H1 (cell line): ENCODE data around the gene ACP4. TPM values are rescaled to one million over a fixed set of nuclear protein-coding genes. Genes with fewer than 3 reads are reported as not detected.
A peak's percentile ranks its signal among the peaks of the same experiment; 100 is the strongest.

Experiments used
- CTCF ChIA-PET: fragments of 300-600 bp; sonication (Branson Sonifier 250); formaldehyde crosslinking; loops from one replicate; lab custom pipeline; 2021; ENCODE audit not compliant: partially characterized antibody; lab: Charles Lee
- POLR2A ChIA-PET: fragments of 300-600 bp; sonication (Branson Sonifier 250); formaldehyde crosslinking; loops from one replicate; lab custom pipeline; 2021; ENCODE audit warnings: inconsistent platforms; ENCODE audit not compliant: partially characterized antibody; lab: Charles Lee
- DNase-seq, 2 experiments: peaks; one replicate each; pipeline versions ENCODE4 v3.0.0 to v3.0.0-alpha.2; 2010 to 2022; ENCODE audit warnings: low spot score in 2 of 2, low read depth in 1 of 2, mixed read lengths in 1 of 2
- FAIRE-seq: peaks from 2 replicates; lab custom pipeline; 2011; peaks lifted over from hg19 to GRCh38; lab: Jason Lieb, UNC
- H2AFZ ChIP-seq: 2 replicates; pipeline ENCODE4 v1.8.1; 2012; ENCODE audit warnings: low read length, inconsistent platforms
- H2AK5ac ChIP-seq: 2 replicates; pipeline ENCODE4 v1.6.1; 2013; ENCODE audit warnings: low read depth, low read length
- H2BK120ac ChIP-seq: replicated peaks from 2 replicates; pipeline ENCODE3; 2013; ENCODE audit warnings: low read depth, low read length, inconsistent platforms
- H2BK12ac ChIP-seq: 2 replicates; pipeline ENCODE4 v1.6.1; 2013; ENCODE audit warnings: low read depth, low read length
- H2BK15ac ChIP-seq: 2 replicates; pipeline ENCODE4 v1.6.1; 2013; ENCODE audit warnings: low read length
- H2BK20ac ChIP-seq: 2 replicates; pipeline ENCODE4 v1.6.1; 2013; ENCODE audit warnings: low read length
- H2BK5ac ChIP-seq: 2 replicates; pipeline ENCODE4 v1.6.1; 2013; ENCODE audit warnings: low read depth, low read length
- H3K14ac ChIP-seq: 2 replicates; pipeline ENCODE4 v1.6.1; 2013; ENCODE audit warnings: inconsistent platforms; ENCODE audit not compliant: insufficient read length
- H3K18ac ChIP-seq: 2 replicates; pipeline ENCODE4 v1.6.1; 2013; ENCODE audit warnings: low read length; ENCODE audit errors: extremely low read depth
- H3K23ac ChIP-seq: 2 replicates; pipeline ENCODE4 v1.6.1; 2013; ENCODE audit warnings: inconsistent platforms; ENCODE audit not compliant: insufficient read length
- H3K23me2 ChIP-seq: 2 replicates; pipeline ENCODE4 v1.6.1; 2013; ENCODE audit warnings: low read depth, low read length
- H3K27ac ChIP-seq: 2 replicates; pipeline ENCODE4 v1.6.1; 2011; ENCODE audit warnings: low read depth, low read length, inconsistent platforms
- H3K27me3 ChIP-seq, 4 experiments: replicated peaks in 1 of 4; 1 replicate in 1 of 4; 2 replicates in 3 of 4; pipeline versions ENCODE4 v1.6.1 to v1.8.1; 2011 to 2013; ENCODE audit warnings: low read length in 3 of 4, mild to moderate bottlenecking in 3 of 4, inconsistent platforms in 2 of 4, mixed read lengths in 2 of 4, moderate library complexity in 1 of 4; ENCODE audit not compliant: control insufficient read depth in 3 of 4, insufficient read depth in 3 of 4; ENCODE audit errors: extremely low read depth in 1 of 4
- H3K36me3 ChIP-seq, 4 experiments: 2 replicates each; pipeline versions ENCODE4 v1.6.1 to v1.8.1; 2011 to 2013; ENCODE audit warnings: mild to moderate bottlenecking in 4 of 4, low read length in 3 of 4, moderate library complexity in 2 of 4, control low read depth in 1 of 4, inconsistent platforms in 1 of 4; ENCODE audit not compliant: insufficient read depth in 4 of 4, control insufficient read depth in 2 of 4
- H3K4ac ChIP-seq: replicated peaks from 2 replicates; pipeline ENCODE3; 2013; ENCODE audit warnings: low read length, low read depth, mixed read lengths, inconsistent platforms; ENCODE audit not compliant: insufficient read length
- H3K4me1 ChIP-seq, 4 experiments: replicated peaks in 1 of 4; 1 replicate in 1 of 4; 2 replicates in 3 of 4; pipeline versions ENCODE4 v1.6.1 to v1.8.1; 2011 to 2013; ENCODE audit warnings: low read length in 3 of 4, inconsistent platforms in 2 of 4, mixed read lengths in 1 of 4; ENCODE audit not compliant: insufficient read depth in 4 of 4, control insufficient read depth in 3 of 4
- H3K4me2 ChIP-seq, 2 experiments: 2 replicates each; pipeline versions ENCODE4 v1.6.1 to v1.8.1; 2011 to 2013; ENCODE audit warnings: low read depth in 2 of 2, low read length in 2 of 2, control low read depth in 1 of 2, inconsistent platforms in 1 of 2, mild to moderate bottlenecking in 1 of 2; ENCODE audit not compliant: insufficient read depth in 1 of 2
- H3K4me3 ChIP-seq, 4 experiments: fragments of 200-600, 300-600 bp in 1 of 4; sonication (generic), shearing (Covaris generic), sonication (Bioruptor Twin) in 1 of 4; 2 replicates each; pipeline versions ENCODE4 v1.5.1 to v1.8.1; 2011 to 2016; ENCODE audit warnings: low read length in 4 of 4, low read depth in 3 of 4, control low read depth in 2 of 4, inconsistent platforms in 2 of 4, mild to moderate bottlenecking in 2 of 4, mixed read lengths in 1 of 4, moderate library complexity in 1 of 4; ENCODE audit not compliant: insufficient read depth in 2 of 4; ENCODE audit errors: extremely low read depth in 1 of 4
- H3K56ac ChIP-seq: replicated peaks from 2 replicates; pipeline ENCODE3; 2013; ENCODE audit warnings: low read depth, mild to moderate bottlenecking, mixed read lengths, low read length, inconsistent platforms; ENCODE audit not compliant: insufficient read length
- H3K79me1 ChIP-seq: 2 replicates; pipeline ENCODE4 v1.6.1; 2013; ENCODE audit warnings: low read depth, low read length, control low read depth
- H3K79me2 ChIP-seq, 2 experiments: 2 replicates each; pipeline versions ENCODE4 v1.6.1 to v1.8.1; 2012 to 2013; ENCODE audit warnings: low read length in 2 of 2, mild to moderate bottlenecking in 2 of 2, inconsistent platforms in 1 of 2; ENCODE audit not compliant: insufficient read depth in 2 of 2, control insufficient read depth in 1 of 2
- H3K9ac ChIP-seq, 4 experiments: replicated peaks in 1 of 4; 1 replicate in 1 of 4; 2 replicates in 3 of 4; pipeline versions ENCODE4 v1.6.1 to v1.8.1; 2011 to 2013; ENCODE audit warnings: low read depth in 3 of 4, low read length in 3 of 4, control low read depth in 2 of 4, mild to moderate bottlenecking in 2 of 4, moderate library complexity in 2 of 4, inconsistent platforms in 1 of 4; ENCODE audit errors: extremely low read depth in 1 of 4
- H3K9me3 ChIP-seq, 2 experiments: 2 replicates each; pipeline versions ENCODE4 v1.6.1 to v1.8.1; 2012 to 2013; ENCODE audit warnings: mild to moderate bottlenecking in 2 of 2, moderate library complexity in 2 of 2, control low read depth in 1 of 2, inconsistent platforms in 1 of 2, low read depth in 1 of 2, low read length in 1 of 2, mixed read lengths in 1 of 2; ENCODE audit not compliant: insufficient read depth in 2 of 2
- H4K20me1 ChIP-seq, 2 experiments: replicated peaks in 1 of 2; 2 replicates each; pipeline versions ENCODE3 to v1.8.1; 2011 to 2013; ENCODE audit warnings: inconsistent platforms in 2 of 2, low read length in 2 of 2, mild to moderate bottlenecking in 1 of 2; ENCODE audit not compliant: insufficient read depth in 2 of 2, control insufficient read depth in 1 of 2
- H4K5ac ChIP-seq: 2 replicates; pipeline ENCODE4 v1.6.1; 2013; ENCODE audit warnings: low read length, low read depth, mixed read lengths, inconsistent platforms; ENCODE audit not compliant: insufficient read length
- H4K8ac ChIP-seq: 2 replicates; pipeline ENCODE4 v1.8.0; 2013; ENCODE audit warnings: mild to moderate bottlenecking, moderate library complexity, low read length, inconsistent platforms; ENCODE audit not compliant: insufficient read depth; ENCODE audit errors: extremely low read depth
- H4K91ac ChIP-seq: replicated peaks from 2 replicates; pipeline ENCODE3; 2013; ENCODE audit warnings: low read length, mixed read lengths, inconsistent platforms; ENCODE audit not compliant: insufficient read length
- CBX8 ChIP-seq: fragments of 300-800, 300-1000 bp; sonication (generic); IDR thresholded peaks from 2 replicates; pipeline ENCODE4 v1.7.1; 2016; ENCODE audit warnings: low read depth, low read length, borderline replicate concordance
- CHD2 ChIP-seq: IDR thresholded peaks from 2 replicates; pipeline ENCODE4 v1.6.1; 2012; ENCODE audit warnings: low read length, improper control_type of control experiment
- CREB1 ChIP-seq: IDR thresholded peaks from 2 replicates; pipeline ENCODE4 v1.6.1; 2012; ENCODE audit warnings: inconsistent platforms
- EGR1 ChIP-seq: IDR thresholded peaks from 2 replicates; pipeline ENCODE4 v1.6.1; 2011; ENCODE audit warnings: low read depth, low read length, borderline replicate concordance
- GABPA ChIP-seq: IDR thresholded peaks from 2 replicates; pipeline ENCODE4 v1.6.1; 2011; ENCODE audit warnings: mild to moderate bottlenecking, low read length, moderate library complexity, borderline replicate concordance; ENCODE audit not compliant: insufficient read depth
- JUN ChIP-seq: IDR thresholded peaks from 2 replicates; pipeline ENCODE4 v1.6.1; 2011; ENCODE audit warnings: low read depth, mild to moderate bottlenecking, improper control_type of control experiment, low read length
- KDM5A ChIP-seq: fragments of 200-600 bp; IDR thresholded peaks from 2 replicates; pipeline ENCODE4 v1.7.1; 2012; ENCODE audit warnings: mild to moderate bottlenecking, low read length, inconsistent platforms, mixed read lengths
- MAX ChIP-seq: IDR thresholded peaks from 2 replicates; pipeline ENCODE4 v1.6.1; 2012; ENCODE audit warnings: inconsistent platforms
- NRF1 ChIP-seq: IDR thresholded peaks from 2 replicates; pipeline ENCODE4 v1.6.1; 2011; ENCODE audit warnings: mild to moderate bottlenecking, low read depth, low read length, improper control_type of control experiment
- SIRT6 ChIP-seq: IDR thresholded peaks from one replicate; pipeline ENCODE4 v1.7.1; 2012; ENCODE audit warnings: low read length, inconsistent platforms
- TAF1 ChIP-seq: IDR thresholded peaks from 2 replicates; pipeline ENCODE4 v1.6.1; 2011; ENCODE audit warnings: mild to moderate bottlenecking, low read depth, low read length
- TBP ChIP-seq: IDR thresholded peaks from 2 replicates; pipeline ENCODE4 v1.6.1; 2011; ENCODE audit warnings: low read depth, low read length, improper control_type of control experiment
- WGBS, 2 experiments: shearing (Covaris generic) in 1 of 2; methylation state at CpG; one replicate each; pipeline versions ENCODE4 v1.1.6 to v1.1.7; 2013 to 2015; ENCODE audit warnings: low lambda C conversion rate in 2 of 2, mixed read lengths in 2 of 2, inconsistent platforms in 1 of 2, low coverage in 1 of 2, missing lambda C conversion rate in 1 of 2; ENCODE audit not compliant: insufficient replicate concordance in 2 of 2, insufficient coverage in 1 of 2, insufficient read length in 1 of 2; ENCODE audit errors: extremely low coverage in 1 of 2, missing lambda C conversion rate in 1 of 2; 5-methylcytosine and 5-hydroxymethylcytosine counted together
- polyA plus RNA-seq, 7 experiments: library from polyadenylated mRNA; depleted of rRNA in 3 of 7; stranded (reverse) in 5 of 7; unstranded in 2 of 7; fragments of >200 nt in 5 of 7; fragments of 200-250 nt in 2 of 7; gene quantifications; 1 replicate in 5 of 7; 2 replicates in 1 of 7; 4 replicates in 1 of 7; pipeline versions ENCODE4 v1.2.1 to v1.2.3, GENCODE V29; 2011 to 2013; ENCODE audit warnings: missing spikeins in 2 of 7, mixed read lengths in 2 of 7
- total RNA-seq: library from RNA; stranded (reverse); fragmentation: NEBNext Ultra II Directional; extraction: Animal tissue kit (Norgen Biotek cat#: 25700); gene quantifications from 2 replicates; pipeline ENCODE4 v1.2.1, GENCODE V29; 2021

ACP4 gene
- total and polyA plus RNA-seq, 2 of the 8 experiments (the other 6 are each of a cell fraction or from before 2014, with no cell fraction given), result not detected

- DNase-seq (peak in 1 of 2 experiments; percentile 95), FAIRE-seq (no peak)
- Histone ChIP-seq H3K9me3 (no peaks in the 10 kb centered on the region), H2BK15ac (peak overlapping the region; percentile 40; the same call in 1 of the 2 replicates), H3K56ac (peak overlapping the region; percentile 20), H3K14ac (no peak overlapping the region), H2AK5ac (0 out of 2 replicates have a peak overlapping the region, but pooled peaks have one; percentile 24), H3K79me2 (no peaks in the 10 kb centered on the region), H2BK5ac (peak overlapping the region; percentile 82; the same call in 1 of the 2 replicates), H4K5ac (no peak overlapping the region), H3K4ac (no peak overlapping the region), H2BK12ac (peak overlapping the region; percentile 92; the same call in 1 of the 2 replicates), H3K18ac (peak overlapping the region; percentile 97), H2BK20ac (0 out of 2 replicates have a peak overlapping the region, but pooled peaks have one; percentile 80), H3K9ac (peak overlapping the region; percentile 40 to 53 (median 42); a peak in 5 of 7 replicates), H4K8ac (peak overlapping the region; percentile 92), H3K27ac (no peak overlapping the region), H2BK120ac (no peak overlapping the region), H3K4me1 (peaks cover 0 to 7% (median 2%) of the 10 kb centered on the region in 4 experiments; a peak in 3 of 7 replicates), H4K91ac (peak overlapping the region; percentile 78), H3K4me3 (peak overlapping the region; percentile 59 to 76 (median 64)), H4K20me1 (no peaks in the 10 kb centered on the region), H3K23ac (no peak overlapping the region), H3K36me3 (no peaks in the 10 kb centered on the region), H2AFZ (peak overlapping the region; percentile 95), H3K27me3 (peaks cover 0 to 22% (median 7%) of the 10 kb centered on the region in 4 experiments; a peak in 6 of 7 replicates), H3K4me2 (peak overlapping the region; percentile 80), H3K79me1 (no peaks in the 10 kb centered on the region), H3K23me2 (peaks cover 8% of the 10 kb centered on the region; the same call in 1 of the 2 replicates)
- WGBS, 2 experiments, result 4% methylated on average over 38 of the region's 67 CpGs; no CpG with 5 or more reads in 1 of the 2 experiments
- POLR2A ChIA-PET, result interaction anchor here (0.7 to 5.4 kb wide), 4 partner anchors 31 to 42 kb away, joined by 3 to 24 read pairs (median 8); no protein-coding TSS in a partner anchor
- CTCF ChIA-PET, result interaction anchor here (0.5 to 1.4 kb wide), 4 partner anchors 35 to 167 kb away, joined by 3 to 6 read pairs (median 3); no protein-coding TSS in a partner anchor
- no peak for TF ChIP-seq TAF1
- TF ChIP-seq TBP, result no peak
- TF ChIP-seq SIRT6, result no peak
- no peak for TF ChIP-seq EGR1
- peak; percentile 55; the same call in 1 of the 2 replicates for TF ChIP-seq MAX
- no peak for TF ChIP-seq JUN
- TF ChIP-seq CHD2, result no peak; the same call in 1 of the 2 replicates
- TF ChIP-seq CREB1, result peak; percentile 83
- TF ChIP-seq KDM5A, result no peak
- TF ChIP-seq CBX8, result no peak
- no peak for TF ChIP-seq GABPA
- no peak for TF ChIP-seq NRF1
Measured at GRCh38 chr19:50835785-50836542, 45.7 kb downstream of the ACP4 start.
